ENCODE measurements around the gene ITIH4.

Gene ITIH4

DNA sequence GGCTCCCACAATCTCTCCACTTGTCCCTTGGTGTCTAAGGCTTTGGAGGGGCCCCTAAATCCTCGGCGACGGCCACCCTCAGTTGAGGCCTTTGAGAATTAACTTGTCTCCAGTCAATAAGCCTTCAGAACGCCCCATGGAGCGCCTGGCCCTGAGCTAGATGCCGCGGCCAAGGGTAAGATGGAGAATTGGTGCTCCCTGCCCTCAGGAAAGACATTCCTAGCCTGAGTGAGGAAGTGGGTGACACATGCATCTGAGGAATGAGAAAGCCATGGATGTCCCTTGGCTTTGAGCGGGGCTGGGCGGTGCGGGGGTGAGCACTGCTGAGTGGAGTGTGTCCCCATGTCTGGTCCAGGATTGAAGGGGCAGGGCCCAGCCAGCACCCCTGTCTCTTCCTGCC lies 13.3 kb downstream of the ITIH4 start:
- no peak overlapping the region for H3K4me3 ChIP-seq (ENCODE audit: low read depth, low read length)
- no peak for TF ChIP-seq CTCF (conservative IDR thresholded peaks at IDR 0.05; ENCODE audit: low read depth, low read length)
- no peak for DNase-seq (ENCODE audit: low read depth)

DNA sequence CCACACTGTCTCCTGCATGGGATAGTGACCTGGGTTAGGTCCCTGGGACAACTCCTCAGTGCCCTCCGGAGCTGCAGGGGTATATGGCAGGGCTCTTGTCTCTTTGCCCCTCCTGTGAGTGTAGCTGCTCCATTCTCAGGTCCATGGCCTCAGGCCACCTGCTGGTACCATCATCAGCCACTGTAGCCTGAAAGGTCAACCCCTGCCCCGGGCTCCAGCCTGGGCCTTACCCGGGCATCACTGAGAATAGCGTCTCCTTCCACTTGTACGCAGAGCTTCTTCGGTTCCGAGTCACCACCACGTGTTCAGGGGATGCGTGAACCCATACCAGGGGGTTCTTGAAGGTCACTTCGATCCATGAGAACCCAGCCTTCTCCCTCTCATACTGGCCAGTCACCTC lies 13.8 kb downstream of the ITIH4 start:
- no peak for TF ChIP-seq CTCF (conservative IDR thresholded peaks at IDR 0.05; ENCODE audit: low read depth, low read length)
- no peak for DNase-seq (ENCODE audit: low read depth)
- H3K4me3 ChIP-seq (ENCODE audit: low read depth, low read length) = no peak overlapping the region

- no peak overlapping the region for H3K4me3 ChIP-seq (ENCODE audit: low read depth, low read length)
- no peak for TF ChIP-seq CTCF (conservative IDR thresholded peaks at IDR 0.05; ENCODE audit: low read depth, low read length)
- DNase-seq (ENCODE audit: low read depth) = no peak
Measured at GRCh38 chr3:52816199-52816598, 14.3 kb downstream of the ITIH4 start.

GRCh38 chr3:52813810-52814209 lies 16.7 kb downstream of the ITIH4 start:
- no peak overlapping the region for H3K4me3 ChIP-seq (ENCODE audit: low read depth, low read length)
- TF ChIP-seq CTCF (conservative IDR thresholded peaks at IDR 0.05; ENCODE audit: low read depth, low read length) = no peak
- DNase-seq (ENCODE audit: low read depth) = no peak

DNA sequence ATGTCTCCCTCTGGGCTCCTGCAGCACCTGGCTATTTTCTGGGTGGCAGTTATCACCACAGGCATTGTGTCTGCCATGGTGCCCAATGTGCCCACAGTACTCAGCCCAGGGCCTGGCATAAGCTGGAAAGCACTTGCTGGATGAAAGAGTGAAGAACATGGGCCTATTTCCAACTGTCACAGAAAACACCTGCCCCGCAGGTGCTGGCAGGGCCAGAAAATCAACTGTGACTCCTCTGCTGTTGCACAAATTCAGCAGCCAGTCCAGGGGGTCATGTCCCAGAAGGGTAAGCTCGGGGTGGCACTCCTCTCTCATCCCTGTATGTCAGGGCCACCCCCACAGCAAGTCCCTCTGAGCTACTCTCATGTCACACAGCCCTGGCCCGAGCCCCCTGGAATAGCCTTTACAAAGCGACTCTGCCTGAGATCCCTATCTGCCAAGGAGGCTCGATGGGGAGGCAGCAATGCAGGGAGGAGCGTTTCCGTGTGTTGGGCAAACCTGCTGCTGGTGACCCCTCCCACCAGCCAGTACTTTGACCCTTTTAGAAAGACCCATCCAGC lies 18.9 kb downstream of the ITIH4 start:
- TF ChIP-seq CTCF (conservative IDR thresholded peaks at IDR 0.05; ENCODE audit: low read depth, low read length) = no peak
- DNase-seq (ENCODE audit: low read depth) = no peak
- H3K4me3 ChIP-seq (ENCODE audit: low read depth, low read length) = no peak overlapping the region

DNA sequence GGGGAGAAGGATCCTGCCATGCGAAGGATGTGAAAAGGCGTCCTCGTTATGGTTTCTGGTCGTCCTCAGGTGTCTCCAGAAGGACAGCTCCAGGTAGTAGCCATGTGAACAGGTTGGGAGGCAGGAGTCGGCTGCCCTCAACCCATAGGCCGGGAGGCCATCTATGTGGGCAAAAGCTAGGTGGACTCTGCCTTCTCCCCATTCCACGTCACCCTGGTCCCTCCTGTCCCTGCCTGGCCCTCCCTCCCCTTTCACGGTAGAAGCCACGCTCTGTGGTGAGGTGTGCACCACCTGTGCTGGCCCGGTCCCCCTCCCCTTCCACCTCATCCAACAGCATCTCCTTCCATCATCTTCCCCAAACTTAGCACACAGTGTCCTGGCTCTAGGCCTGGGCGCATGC lies 19.5 kb downstream of the ITIH4 start:
- DNase-seq (ENCODE audit: low read depth) = no peak
- no peak for TF ChIP-seq CTCF (conservative IDR thresholded peaks at IDR 0.05; ENCODE audit: low read depth, low read length)
- H3K4me3 ChIP-seq (ENCODE audit: low read depth, low read length) = no peak overlapping the region

- TF ChIP-seq CTCF (conservative IDR thresholded peaks at IDR 0.05; ENCODE audit: low read depth, low read length) = no peak
- DNase-seq (ENCODE audit: low read depth) = no peak
- no peak overlapping the region for H3K4me3 ChIP-seq (ENCODE audit: low read depth, low read length)
Measured at GRCh38 chr3:52809662-52810377, 20.7 kb downstream of the ITIH4 start.
